Gastroesophageal sphincter (tissue), 3 donors: ENCODE measurements around the gene TMEM221.

ENCODE experiments used
- EP300 ChIP-seq: sonication (generic); formaldehyde crosslinking; IDR thresholded peaks from one replicate; pipeline ENCODE4 v1.6.1; 2017; ENCODE audit warnings: antibody characterized with exemption, mild to moderate bottlenecking
- POLR2AphosphoS5 ChIP-seq: sonication (generic); formaldehyde crosslinking; IDR thresholded peaks from one replicate; pipeline ENCODE4 v1.6.1; 2017; ENCODE audit warnings: antibody characterized with exemption
- TF ChIP-seq, protein P1 (sequence below), 4 experiments: fragments of 200-600 bp in 2 of 4; fragments of 450-650 bp in 2 of 4; sonication (generic) in 1 of 4; IDR thresholded peaks; one replicate each; pipeline ENCODE4 v1.5.1; 2017 to 2019; ENCODE audit warnings: antibody characterized with exemption in 4 of 4, mild to moderate bottlenecking in 2 of 4, moderate library complexity in 2 of 4

DNA sequence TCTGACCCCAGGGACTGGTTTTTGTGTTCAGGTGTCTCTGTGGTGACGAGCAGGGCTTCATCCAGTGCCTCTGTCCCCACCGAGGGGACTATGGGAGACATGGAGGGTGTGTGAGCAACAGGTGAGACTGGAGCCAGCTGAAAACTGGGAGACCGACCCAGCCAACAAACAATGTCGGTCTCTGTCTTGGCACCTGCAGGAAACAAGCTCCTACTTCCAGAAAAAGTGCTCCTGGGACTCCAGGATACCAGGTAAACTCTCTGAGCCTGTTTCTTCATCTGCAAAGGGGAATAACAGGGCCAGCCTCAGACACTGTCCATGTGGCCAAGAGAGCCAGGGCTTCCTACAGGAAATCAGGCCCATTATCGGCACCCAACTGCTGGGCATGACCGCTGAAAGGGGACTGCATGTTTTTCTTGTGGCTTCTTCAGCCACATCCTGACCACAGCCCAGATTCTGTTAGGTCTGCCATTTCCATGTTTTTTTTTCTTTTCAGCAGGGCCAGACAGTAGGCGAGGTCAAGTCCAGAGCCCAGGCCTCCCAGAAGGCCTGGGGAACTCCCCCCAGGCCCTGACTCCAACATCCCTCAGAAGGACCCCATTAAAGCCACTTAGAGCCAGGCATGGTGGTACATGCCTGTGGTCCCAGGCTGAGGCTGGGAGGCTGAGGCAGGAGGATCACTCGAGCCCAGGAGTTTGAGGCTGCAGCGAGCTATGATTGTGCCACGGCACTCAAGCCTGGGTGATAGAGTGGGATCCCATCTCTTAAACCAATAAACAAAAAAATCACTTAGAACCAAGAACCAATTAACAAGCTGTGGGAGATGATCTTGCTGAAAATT is 42.2 kb downstream of the TMEM221 start:
- TF ChIP-seq, protein P1, sequence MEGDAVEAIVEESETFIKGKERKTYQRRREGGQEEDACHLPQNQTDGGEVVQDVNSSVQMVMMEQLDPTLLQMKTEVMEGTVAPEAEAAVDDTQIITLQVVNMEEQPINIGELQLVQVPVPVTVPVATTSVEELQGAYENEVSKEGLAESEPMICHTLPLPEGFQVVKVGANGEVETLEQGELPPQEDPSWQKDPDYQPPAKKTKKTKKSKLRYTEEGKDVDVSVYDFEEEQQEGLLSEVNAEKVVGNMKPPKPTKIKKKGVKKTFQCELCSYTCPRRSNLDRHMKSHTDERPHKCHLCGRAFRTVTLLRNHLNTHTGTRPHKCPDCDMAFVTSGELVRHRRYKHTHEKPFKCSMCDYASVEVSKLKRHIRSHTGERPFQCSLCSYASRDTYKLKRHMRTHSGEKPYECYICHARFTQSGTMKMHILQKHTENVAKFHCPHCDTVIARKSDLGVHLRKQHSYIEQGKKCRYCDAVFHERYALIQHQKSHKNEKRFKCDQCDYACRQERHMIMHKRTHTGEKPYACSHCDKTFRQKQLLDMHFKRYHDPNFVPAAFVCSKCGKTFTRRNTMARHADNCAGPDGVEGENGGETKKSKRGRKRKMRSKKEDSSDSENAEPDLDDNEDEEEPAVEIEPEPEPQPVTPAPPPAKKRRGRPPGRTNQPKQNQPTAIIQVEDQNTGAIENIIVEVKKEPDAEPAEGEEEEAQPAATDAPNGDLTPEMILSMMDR (IDR thresholded peaks at IDR 0.05): no peak
- TF ChIP-seq POLR2AphosphoS5 (no peak), EP300 (no peak)
